Measurements from ENCODE around the gene SLC38A7.

Gene SLC38A7

DNA sequence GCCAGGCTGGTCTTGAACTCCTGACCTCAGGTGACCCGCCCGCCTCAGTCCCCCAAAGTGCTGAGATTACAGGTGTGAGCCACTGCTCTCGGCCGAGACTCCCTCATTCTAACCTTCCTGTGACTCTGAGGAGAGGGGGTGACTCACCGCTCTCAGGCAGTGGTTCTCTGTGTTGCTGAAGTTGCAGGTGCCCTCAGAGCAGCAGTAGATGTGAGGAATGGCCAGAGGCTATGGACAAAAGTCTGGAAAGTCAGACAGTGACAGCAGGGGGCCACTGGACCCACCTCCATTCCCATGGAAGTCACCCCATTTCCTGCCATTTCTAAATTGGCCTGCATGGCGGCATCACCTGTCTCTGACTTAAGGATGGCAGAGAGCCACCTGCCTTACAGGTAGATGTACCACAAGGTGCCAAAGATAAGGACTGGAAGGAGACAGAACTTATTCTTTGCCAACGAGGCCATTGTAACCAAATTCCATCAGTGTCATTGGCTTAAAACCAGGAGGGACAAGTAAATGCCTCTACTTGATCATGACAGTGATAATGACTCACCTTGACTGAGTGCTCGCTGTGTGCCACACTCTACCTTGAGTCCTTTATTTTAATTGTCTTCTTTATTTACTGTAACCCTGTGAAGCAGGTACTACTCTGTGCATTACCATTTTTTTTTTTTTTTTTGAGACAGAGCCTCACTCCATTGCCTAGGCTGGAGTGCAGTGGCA is 39.6 kb downstream of the SLC38A7 start:
- TF ChIP-seq, protein P1, sequence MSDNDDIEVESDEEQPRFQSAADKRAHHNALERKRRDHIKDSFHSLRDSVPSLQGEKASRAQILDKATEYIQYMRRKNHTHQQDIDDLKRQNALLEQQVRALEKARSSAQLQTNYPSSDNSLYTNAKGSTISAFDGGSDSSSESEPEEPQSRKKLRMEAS (IDR thresholded peaks at IDR 0.05; ENCODE audit: low read depth, low read length), result no peak
- TF ChIP-seq, protein P2, sequence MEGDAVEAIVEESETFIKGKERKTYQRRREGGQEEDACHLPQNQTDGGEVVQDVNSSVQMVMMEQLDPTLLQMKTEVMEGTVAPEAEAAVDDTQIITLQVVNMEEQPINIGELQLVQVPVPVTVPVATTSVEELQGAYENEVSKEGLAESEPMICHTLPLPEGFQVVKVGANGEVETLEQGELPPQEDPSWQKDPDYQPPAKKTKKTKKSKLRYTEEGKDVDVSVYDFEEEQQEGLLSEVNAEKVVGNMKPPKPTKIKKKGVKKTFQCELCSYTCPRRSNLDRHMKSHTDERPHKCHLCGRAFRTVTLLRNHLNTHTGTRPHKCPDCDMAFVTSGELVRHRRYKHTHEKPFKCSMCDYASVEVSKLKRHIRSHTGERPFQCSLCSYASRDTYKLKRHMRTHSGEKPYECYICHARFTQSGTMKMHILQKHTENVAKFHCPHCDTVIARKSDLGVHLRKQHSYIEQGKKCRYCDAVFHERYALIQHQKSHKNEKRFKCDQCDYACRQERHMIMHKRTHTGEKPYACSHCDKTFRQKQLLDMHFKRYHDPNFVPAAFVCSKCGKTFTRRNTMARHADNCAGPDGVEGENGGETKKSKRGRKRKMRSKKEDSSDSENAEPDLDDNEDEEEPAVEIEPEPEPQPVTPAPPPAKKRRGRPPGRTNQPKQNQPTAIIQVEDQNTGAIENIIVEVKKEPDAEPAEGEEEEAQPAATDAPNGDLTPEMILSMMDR (IDR thresholded peaks at IDR 0.05; ENCODE audit: low read depth, low read length), result no peak
- TF ChIP-seq MYC (IDR thresholded peaks at IDR 0.05; ENCODE audit: low read depth, low read length), result no peak
- no peak for TF ChIP-seq POLR2A (IDR thresholded peaks at IDR 0.05; ENCODE audit: extremely low read depth, insufficient read length)
- no peak overlapping the region for H3K4me3 ChIP-seq (ENCODE audit: low read depth, low read length)
- DNase-seq (ENCODE audit: low read depth), result no peak

DNA sequence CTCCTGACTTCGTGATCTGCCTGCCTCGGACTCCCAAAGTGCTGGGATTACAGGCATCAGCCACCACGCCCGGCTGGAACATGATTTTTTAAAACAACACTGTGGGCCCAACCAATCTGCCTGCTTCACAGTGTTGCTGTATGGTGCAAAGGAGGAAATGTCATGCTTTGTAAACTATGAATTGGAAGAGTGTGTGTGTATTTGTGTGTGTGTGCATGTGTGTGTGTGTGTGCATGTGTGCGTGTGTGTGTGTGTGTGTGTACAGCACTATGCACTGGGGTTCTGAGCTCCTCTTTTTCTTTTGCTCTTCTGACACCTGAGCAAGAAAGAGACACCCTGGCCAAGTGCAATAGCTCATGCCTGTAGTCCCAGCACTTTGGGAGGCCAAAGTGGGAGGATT is 40.5 kb downstream of the SLC38A7 start:
- no peak for TF ChIP-seq MYC (IDR thresholded peaks at IDR 0.05; ENCODE audit: low read depth, low read length)
- TF ChIP-seq, protein P2 (IDR thresholded peaks at IDR 0.05; ENCODE audit: low read depth, low read length), result no peak
- no peak for TF ChIP-seq POLR2A (IDR thresholded peaks at IDR 0.05; ENCODE audit: extremely low read depth, insufficient read length)
- TF ChIP-seq, protein P1 (IDR thresholded peaks at IDR 0.05; ENCODE audit: low read depth, low read length), result no peak
- no peak for DNase-seq (ENCODE audit: low read depth)

DNA sequence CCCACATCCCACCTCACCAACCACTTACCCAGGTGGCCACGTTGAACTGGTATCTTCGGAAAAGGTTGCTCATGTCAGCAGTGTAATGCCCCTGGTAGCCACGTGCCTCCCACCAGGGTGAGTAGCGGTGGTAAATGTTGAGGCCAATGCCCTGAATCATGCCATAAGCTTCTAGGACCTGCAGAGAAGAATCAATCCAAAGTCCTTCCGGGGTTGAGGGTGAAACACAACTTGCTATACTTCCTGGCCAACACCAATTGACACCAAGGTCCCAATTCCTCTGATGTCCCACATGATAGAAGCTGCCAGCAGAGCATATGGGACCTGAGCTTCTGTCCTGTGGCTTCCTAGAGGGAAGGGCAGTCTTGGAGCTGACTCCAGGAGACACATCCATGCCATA is 43.6 kb downstream of the SLC38A7 start:
- TF ChIP-seq, protein P2 (IDR thresholded peaks at IDR 0.05; ENCODE audit: low read depth, low read length), result no peak
- no peak for TF ChIP-seq MYC (IDR thresholded peaks at IDR 0.05; ENCODE audit: low read depth, low read length)
- H3K4me3 ChIP-seq (ENCODE audit: low read depth, low read length), result no peak overlapping the region
- DNase-seq (ENCODE audit: low read depth), result no peak

More for the DNA sequence above, 40.5 kb downstream of the SLC38A7 start:
- no peak overlapping the region for H3K4me3 ChIP-seq (ENCODE audit: low read depth, low read length)

DNA sequence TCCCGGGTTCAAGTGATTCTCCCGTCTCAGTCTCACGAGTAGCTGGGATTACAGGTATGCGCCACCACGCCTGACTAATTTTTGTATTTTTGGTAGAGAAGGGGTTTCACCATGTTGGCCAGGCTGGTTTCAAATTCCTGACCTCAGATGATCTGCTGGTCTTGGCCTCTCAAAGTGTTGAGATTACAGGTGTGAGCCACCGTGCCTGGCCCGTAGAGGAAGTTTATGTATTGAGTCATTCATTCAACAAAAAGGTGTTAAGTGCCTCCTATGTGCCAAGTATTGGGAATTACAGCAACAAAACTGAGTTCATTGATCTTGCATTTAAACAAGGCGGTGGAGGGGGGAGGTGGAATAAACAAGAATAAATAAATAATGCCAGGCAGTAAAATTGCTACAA is 44.7 kb downstream of the SLC38A7 start:
- H3K4me3 ChIP-seq (ENCODE audit: low read depth, low read length), result no peak overlapping the region
- DNase-seq (ENCODE audit: low read depth), result no peak
- TF ChIP-seq, protein P2 (IDR thresholded peaks at IDR 0.05; ENCODE audit: low read depth, low read length), result no peak
- no peak for TF ChIP-seq POLR2A (IDR thresholded peaks at IDR 0.05; ENCODE audit: extremely low read depth, insufficient read length)
- TF ChIP-seq MYC (IDR thresholded peaks at IDR 0.05; ENCODE audit: low read depth, low read length), result no peak
- TF ChIP-seq, protein P1 (IDR thresholded peaks at IDR 0.05; ENCODE audit: low read depth, low read length), result no peak

DNA sequence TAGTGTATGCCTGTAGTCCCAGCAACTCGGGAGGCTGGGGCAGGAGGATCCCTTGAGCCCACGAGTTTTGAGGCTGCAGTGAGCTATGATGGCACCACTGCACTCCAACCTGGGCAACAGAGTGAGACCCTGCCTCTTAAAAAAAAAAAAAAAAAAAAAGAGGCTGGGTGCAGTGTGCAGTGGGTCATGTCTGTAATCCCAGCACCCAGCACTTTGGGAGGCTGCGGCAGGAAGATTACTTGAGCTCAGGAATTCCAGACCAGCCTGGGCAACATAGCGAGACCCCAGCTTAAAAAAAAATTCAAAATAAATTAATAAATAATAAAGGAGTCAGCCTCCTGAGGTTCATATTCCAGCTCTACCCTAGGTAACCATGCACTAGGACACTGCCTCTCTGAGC is 45.3 kb downstream of the SLC38A7 start:
- no peak for DNase-seq (ENCODE audit: low read depth)
- TF ChIP-seq, protein P1 (IDR thresholded peaks at IDR 0.05; ENCODE audit: low read depth, low read length), result no peak
- TF ChIP-seq POLR2A (IDR thresholded peaks at IDR 0.05; ENCODE audit: extremely low read depth, insufficient read length), result no peak
- TF ChIP-seq, protein P2 (IDR thresholded peaks at IDR 0.05; ENCODE audit: low read depth, low read length), result no peak
- TF ChIP-seq MYC (IDR thresholded peaks at IDR 0.05; ENCODE audit: low read depth, low read length), result no peak
- H3K4me3 ChIP-seq (ENCODE audit: low read depth, low read length), result no peak overlapping the region
